ENCODE data around the gene GPR157. TPM values are rescaled to one million over a fixed set of nuclear protein-coding genes. Genes with fewer than 3 reads are reported as not detected.

The GPR157 gene
- total RNA-seq, 1 donor from 2014 or later = 7.1 TPM

DNA sequence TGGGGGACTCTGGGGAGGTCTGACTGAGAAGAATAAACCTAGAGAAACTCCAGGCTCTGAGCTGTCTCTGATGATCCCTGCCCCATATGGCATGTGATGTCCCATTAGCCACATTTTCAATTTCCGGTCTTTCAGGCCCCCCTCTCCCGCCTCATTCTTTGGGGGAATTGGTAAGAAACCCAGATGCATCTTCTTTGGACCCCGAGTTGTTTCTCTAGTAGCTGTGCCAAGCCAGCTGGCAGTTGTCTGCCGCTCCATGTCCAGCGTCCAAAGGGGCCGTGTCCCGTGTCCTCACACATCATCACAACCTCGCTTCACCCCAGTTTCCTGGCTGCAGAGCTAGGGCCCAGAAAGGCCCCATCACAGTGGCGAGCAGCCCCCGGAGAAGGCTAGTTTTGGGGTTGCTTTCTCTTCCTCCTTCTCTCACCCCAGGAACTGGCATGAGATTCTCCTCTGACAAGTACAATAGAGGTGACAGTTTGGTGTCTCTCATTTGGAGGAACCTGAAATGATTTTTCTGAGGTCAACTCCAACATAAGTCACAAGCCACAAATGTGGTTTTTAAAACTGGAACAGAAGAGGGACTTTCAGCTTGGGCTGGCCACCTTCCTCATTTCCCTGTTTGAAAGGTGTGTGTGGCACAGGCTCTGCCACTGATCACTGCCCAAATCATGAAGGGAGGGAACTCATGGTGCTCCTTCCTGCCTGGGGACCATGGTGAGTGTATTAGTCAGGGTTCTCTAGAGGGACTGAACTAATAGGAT is 6.4 kb upstream of the GPR157 start:
- no peak for DNase-seq (ENCODE audit: low spot score in 2 of 2)
- no peaks in the 10 kb centered on the region for H3K4me1 ChIP-seq
- no peak overlapping the region for H3K27ac ChIP-seq
- no peaks in the 10 kb centered on the region for H3K27me3 ChIP-seq
- intact Hi-C loops (cut with DNase I) = no loop called here
- H3K9me3 ChIP-seq = no peaks in the 10 kb centered on the region
- TF ChIP-seq, protein P1, sequence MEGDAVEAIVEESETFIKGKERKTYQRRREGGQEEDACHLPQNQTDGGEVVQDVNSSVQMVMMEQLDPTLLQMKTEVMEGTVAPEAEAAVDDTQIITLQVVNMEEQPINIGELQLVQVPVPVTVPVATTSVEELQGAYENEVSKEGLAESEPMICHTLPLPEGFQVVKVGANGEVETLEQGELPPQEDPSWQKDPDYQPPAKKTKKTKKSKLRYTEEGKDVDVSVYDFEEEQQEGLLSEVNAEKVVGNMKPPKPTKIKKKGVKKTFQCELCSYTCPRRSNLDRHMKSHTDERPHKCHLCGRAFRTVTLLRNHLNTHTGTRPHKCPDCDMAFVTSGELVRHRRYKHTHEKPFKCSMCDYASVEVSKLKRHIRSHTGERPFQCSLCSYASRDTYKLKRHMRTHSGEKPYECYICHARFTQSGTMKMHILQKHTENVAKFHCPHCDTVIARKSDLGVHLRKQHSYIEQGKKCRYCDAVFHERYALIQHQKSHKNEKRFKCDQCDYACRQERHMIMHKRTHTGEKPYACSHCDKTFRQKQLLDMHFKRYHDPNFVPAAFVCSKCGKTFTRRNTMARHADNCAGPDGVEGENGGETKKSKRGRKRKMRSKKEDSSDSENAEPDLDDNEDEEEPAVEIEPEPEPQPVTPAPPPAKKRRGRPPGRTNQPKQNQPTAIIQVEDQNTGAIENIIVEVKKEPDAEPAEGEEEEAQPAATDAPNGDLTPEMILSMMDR (IDR thresholded peaks at IDR 0.05) = no peak
- no peak overlapping the region for H3K4me3 ChIP-seq
- no peaks in the 10 kb centered on the region for H3K36me3 ChIP-seq

DNA sequence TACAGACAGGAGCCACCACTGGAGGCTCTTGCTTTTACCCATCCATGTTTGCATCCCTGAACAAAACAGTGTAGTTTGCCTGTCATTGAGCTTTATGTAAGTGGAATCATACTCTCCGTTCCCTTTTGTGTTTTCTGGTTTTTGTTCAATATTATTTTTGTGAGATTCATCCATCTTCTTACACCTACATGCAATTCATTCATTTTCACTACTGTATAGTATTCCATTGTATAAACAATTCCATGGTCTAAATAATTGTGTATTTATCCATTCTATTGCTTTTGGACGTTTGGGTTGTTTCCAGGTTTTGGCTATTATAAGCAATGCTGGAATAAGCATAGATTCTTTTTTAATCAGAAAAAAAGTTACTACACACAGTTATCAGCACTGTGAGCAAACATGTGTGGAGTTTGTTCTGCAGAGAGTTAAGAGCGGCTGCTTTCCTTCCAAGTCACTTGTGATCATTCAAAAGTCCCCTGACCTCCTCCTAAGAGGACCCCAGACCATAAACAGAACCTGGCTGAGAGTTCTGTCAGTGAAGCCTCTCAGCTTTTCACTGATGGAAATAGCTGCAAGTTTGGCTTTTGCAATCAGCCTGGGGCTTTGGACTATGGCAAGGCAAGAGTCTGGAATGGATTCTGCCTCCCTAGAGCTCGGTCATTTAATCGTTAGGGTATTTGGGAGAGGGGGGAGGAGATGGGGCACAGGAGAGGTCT is 5.1 kb upstream of the GPR157 start:
- no peak overlapping the region for H3K4me3 ChIP-seq
- H3K4me1 ChIP-seq = no peaks in the 10 kb centered on the region
- intact Hi-C loops (cut with DNase I) = no loop called here
- no peak overlapping the region for H3K27ac ChIP-seq
- no peak for DNase-seq (ENCODE audit: low spot score in 2 of 2)
- no peaks in the 10 kb centered on the region for H3K36me3 ChIP-seq
- TF ChIP-seq, protein P1 (IDR thresholded peaks at IDR 0.05) = no peak
- no peaks in the 10 kb centered on the region for H3K9me3 ChIP-seq
- H3K27me3 ChIP-seq = no peaks in the 10 kb centered on the region

- DNase-seq (ENCODE audit: low spot score in 2 of 2) = peak; percentile 39 to 92
- Histone ChIP-seq H3K27ac (peak overlapping the region; percentile 89 to 96), H3K4me3 (peak overlapping the region; percentile 76 to 86), H3K36me3 (no peaks in the 10 kb centered on the region), H3K9me3 (no peaks in the 10 kb centered on the region), H3K27me3 (no peaks in the 10 kb centered on the region), H3K4me1 (peaks cover 2 to 17% of the 10 kb centered on the region in 2 donors)
- TF ChIP-seq, protein P1 (IDR thresholded peaks at IDR 0.05) = no peak
- intact Hi-C loops (cut with DNase I) = loop anchor here (5.0 kb wide), 2 partner anchors 103 to 458 kb away; partner anchors contain the start of genes H6PD and TMEM201
Measured at GRCh38 chr1:9129266-9130041, 552 bp upstream of the GPR157 start.

- peak overlapping the region; percentile 89 to 96 for H3K27ac ChIP-seq
- intact Hi-C loops (cut with DNase I) = loop anchor here (5.0 kb wide), 2 partner anchors 104 to 459 kb away; partner anchors contain the start of genes H6PD and TMEM201
- H3K4me3 ChIP-seq = peak overlapping the region; percentile 76 to 86
- TF ChIP-seq, protein P1 (IDR thresholded peaks at IDR 0.05) = no peak
- H3K27me3 ChIP-seq = no peaks in the 10 kb centered on the region
- no peaks in the 10 kb centered on the region for H3K36me3 ChIP-seq
- no peak for DNase-seq (ENCODE audit: low spot score in 2 of 2)
- no peaks in the 10 kb centered on the region for H3K9me3 ChIP-seq
- H3K4me1 ChIP-seq = peaks cover 2 to 17% of the 10 kb centered on the region in 2 donors
Measured at GRCh38 chr1:9128166-9128519, 759 bp downstream of the GPR157 start.

DNA sequence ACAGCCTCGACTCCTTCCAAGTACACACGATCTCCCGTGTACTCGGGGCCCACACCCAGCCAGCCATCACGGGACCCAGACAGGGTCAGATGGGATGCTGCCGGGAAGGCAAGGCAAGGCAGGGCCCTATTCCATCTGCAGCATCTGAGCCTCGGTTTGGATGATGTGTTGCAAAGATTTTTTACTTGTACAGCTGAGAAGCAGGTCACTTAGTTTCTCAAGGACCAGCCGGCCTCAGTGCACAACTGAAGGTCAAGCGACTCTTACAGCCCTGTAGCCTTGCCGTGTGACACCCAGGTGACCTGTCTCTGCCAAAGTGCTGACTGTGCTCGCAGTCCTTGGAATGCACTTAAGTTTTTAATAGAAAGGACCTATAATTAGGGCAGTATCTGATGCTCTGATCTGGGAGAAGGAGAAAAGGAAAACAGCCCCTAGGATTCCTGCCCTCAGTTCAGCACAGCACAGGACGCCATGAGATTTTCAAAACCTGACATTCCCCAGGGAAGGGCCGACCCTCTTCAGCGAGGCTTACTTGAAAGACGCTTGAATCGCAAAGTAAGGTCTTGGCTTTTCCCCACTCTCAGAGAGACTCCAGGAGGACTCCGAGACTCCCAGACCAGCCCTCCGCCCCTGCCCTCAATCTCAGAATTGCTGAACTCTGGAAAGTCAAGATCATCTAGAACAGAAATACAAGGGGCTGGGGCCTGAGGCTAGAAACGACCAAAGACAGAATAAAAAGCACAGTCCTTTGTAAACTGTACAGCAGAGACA is 1.3 kb downstream of the GPR157 start:
- intact Hi-C loops (cut with DNase I) = loop anchor here (5.0 kb wide), 2 partner anchors 105 to 460 kb away; partner anchors contain the start of genes H6PD and TMEM201
- no peaks in the 10 kb centered on the region for H3K9me3 ChIP-seq
- no peaks in the 10 kb centered on the region for H3K36me3 ChIP-seq
- DNase-seq (ENCODE audit: low spot score in 2 of 2) = no peak
- peak overlapping the region; percentile 76 to 86 for H3K4me3 ChIP-seq
- peak overlapping the region; percentile 89 to 96 for H3K27ac ChIP-seq
- TF ChIP-seq, protein P1 (IDR thresholded peaks at IDR 0.05) = no peak
- H3K27me3 ChIP-seq = no peaks in the 10 kb centered on the region
- peaks cover 2 to 17% of the 10 kb centered on the region in 2 donors for H3K4me1 ChIP-seq

All from ascending aorta (tissue), 2 donors.